H9 (cell line): ENCODE data around the gene CA5A. TPM values are rescaled to one million over a fixed set of nuclear protein-coding genes. Genes with fewer than 3 reads are reported as not detected.

Experiments
- DNase-seq: peaks from one replicate; pipeline ENCODE4 v3.0.0-alpha.2; 2017
- H2AFZ ChIP-seq: one replicate; pipeline ENCODE4 v1.6.1; 2013; ENCODE audit warnings: mild to moderate bottlenecking, low read length, control low read depth, moderate library complexity
- H2AK5ac ChIP-seq: 2 replicates; pipeline ENCODE4 v1.6.1; 2013; ENCODE audit warnings: low read length, control low read depth, mixed read lengths; ENCODE audit not compliant: insufficient read length
- H2BK120ac ChIP-seq: one replicate; pipeline ENCODE4 v1.6.1; 2013; ENCODE audit warnings: low read depth, mild to moderate bottlenecking, low read length, control low read depth, inconsistent platforms; ENCODE audit not compliant: poor library complexity, severe bottlenecking
- H2BK12ac ChIP-seq: 2 replicates; pipeline ENCODE4 v1.6.1; 2013; ENCODE audit warnings: low read length, control low read depth, mixed read lengths, low read depth; ENCODE audit not compliant: insufficient read length
- H2BK15ac ChIP-seq: 2 replicates; pipeline ENCODE4 v1.6.1; 2013; ENCODE audit warnings: low read depth, low read length, control low read depth
- H2BK20ac ChIP-seq: one replicate; pipeline ENCODE4 v1.6.1; 2013; ENCODE audit warnings: low read depth, mild to moderate bottlenecking, low read length, control low read depth, inconsistent platforms; ENCODE audit not compliant: poor library complexity, severe bottlenecking
- H2BK5ac ChIP-seq: 2 replicates; pipeline ENCODE4 v1.6.1; 2013; ENCODE audit warnings: low read length, control low read depth, mixed read lengths; ENCODE audit not compliant: insufficient read length
- H3K14ac ChIP-seq: 2 replicates; pipeline ENCODE4 v1.6.1; 2013; ENCODE audit warnings: low read length, control low read depth; ENCODE audit not compliant: insufficient read depth
- H3K18ac ChIP-seq: 2 replicates; pipeline ENCODE4 v1.6.1; 2013; ENCODE audit warnings: low read depth, mild to moderate bottlenecking, mixed read lengths, low read length, control low read depth; ENCODE audit not compliant: insufficient read length
- H3K23ac ChIP-seq: 2 replicates; pipeline ENCODE4 v1.6.1; 2013; ENCODE audit warnings: low read length, control low read depth, mixed read lengths, low read depth; ENCODE audit not compliant: insufficient read length
- H3K23me2 ChIP-seq: 2 replicates; pipeline ENCODE4 v1.6.1; 2013; ENCODE audit warnings: low read depth, mild to moderate bottlenecking, mixed read lengths, low read length, control low read depth; ENCODE audit not compliant: insufficient read length, poor library complexity, severe bottlenecking
- H3K27ac ChIP-seq: 2 replicates; pipeline ENCODE4 v1.5.1; 2013; ENCODE audit warnings: low read length, control low read depth, mixed read lengths, low read depth; ENCODE audit not compliant: insufficient read length
- H3K27me3 ChIP-seq: 2 replicates; pipeline ENCODE4 v1.6.1; 2013; ENCODE audit warnings: low read length, control low read depth, inconsistent platforms; ENCODE audit not compliant: insufficient read depth
- H3K4ac ChIP-seq: 2 replicates; pipeline ENCODE4 v1.6.1; 2013; ENCODE audit warnings: low read depth, mild to moderate bottlenecking, control low read depth, inconsistent platforms, low read length, moderate library complexity
- H3K4me1 ChIP-seq: 2 replicates; pipeline ENCODE4 v1.6.1; 2013; ENCODE audit warnings: low read length, control low read depth, inconsistent platforms; ENCODE audit not compliant: insufficient read depth
- H3K4me2 ChIP-seq: 2 replicates; pipeline ENCODE4 v1.6.1; 2013; ENCODE audit warnings: low read length, control low read depth, mixed read lengths; ENCODE audit not compliant: insufficient read length, insufficient read depth
- H3K56ac ChIP-seq: 2 replicates; pipeline ENCODE4 v1.6.1; 2013; ENCODE audit warnings: low read depth, mild to moderate bottlenecking, mixed read lengths, low read length, control low read depth; ENCODE audit not compliant: insufficient read length
- H3K79me1 ChIP-seq: 2 replicates; pipeline ENCODE4 v1.6.1; 2013; ENCODE audit warnings: low read depth, mild to moderate bottlenecking, moderate library complexity, low read length, control low read depth, inconsistent platforms; ENCODE audit not compliant: insufficient read depth, poor library complexity, severe bottlenecking
- H3K79me2 ChIP-seq: 2 replicates; pipeline ENCODE4 v1.6.1; 2013; ENCODE audit warnings: low read length, control low read depth, inconsistent platforms; ENCODE audit not compliant: insufficient read depth
- H3K9ac ChIP-seq: 2 replicates; pipeline ENCODE4 v1.6.1; 2013; ENCODE audit warnings: low read length, control low read depth, mixed read lengths; ENCODE audit not compliant: insufficient read length; ENCODE audit errors: extremely low read depth
- H3K9me3 ChIP-seq: one replicate; pipeline ENCODE4 v1.6.1; 2013; ENCODE audit warnings: low read depth, low read length, inconsistent platforms; ENCODE audit not compliant: control insufficient read depth
- H3T11ph ChIP-seq: one replicate; pipeline ENCODE4 v1.6.1; 2013; ENCODE audit warnings: mild to moderate bottlenecking, low read length, control low read depth, inconsistent platforms
- H4K20me1 ChIP-seq: one replicate; pipeline ENCODE4 v1.6.1; 2013; ENCODE audit not compliant: control insufficient read depth, insufficient read length, insufficient read depth
- H4K5ac ChIP-seq: 2 replicates; pipeline ENCODE4 v1.6.1; 2013; ENCODE audit warnings: low read depth, mild to moderate bottlenecking, mixed read lengths, low read length, control low read depth; ENCODE audit not compliant: insufficient read length
- H4K8ac ChIP-seq: replicated peaks from 2 replicates; pipeline ENCODE4 v1.6.1; 2013; ENCODE audit warnings: low read length, control low read depth, mixed read lengths, low read depth; ENCODE audit not compliant: insufficient read length
- H4K91ac ChIP-seq: 2 replicates; pipeline ENCODE4 v1.6.1; 2013; ENCODE audit warnings: low read depth, mild to moderate bottlenecking, moderate library complexity, mixed read lengths, low read length, control low read depth; ENCODE audit not compliant: insufficient read length
- H3K27ac Mint-ChIP-seq, 3 experiments: 2 replicates in 2 of 3; 3 replicates in 1 of 3; pipeline ENCODE4 v1.8.0; 2020 to 2021; ENCODE audit warnings: mixed read lengths in 3 of 3, mild to moderate bottlenecking in 1 of 3, moderate library complexity in 1 of 3
- H3K27me3 Mint-ChIP-seq: 2 replicates; pipeline ENCODE4 v1.8.0; 2021; ENCODE audit warnings: low read depth, mild to moderate bottlenecking, moderate library complexity, mixed read lengths
- H3K36me3 Mint-ChIP-seq, 3 experiments: 2 replicates in 2 of 3; 3 replicates in 1 of 3; pipeline ENCODE4 v1.8.0; 2020 to 2021; ENCODE audit warnings: low read depth in 3 of 3, mixed read lengths in 3 of 3; ENCODE audit not compliant: insufficient read depth in 1 of 3
- H3K4me1 Mint-ChIP-seq, 2 experiments: 2 replicates each; pipeline ENCODE4 v1.8.0; 2020; ENCODE audit warnings: mixed read lengths in 2 of 2
- H3K4me3 Mint-ChIP-seq, 2 experiments: 2 replicates in 1 of 2; 3 replicates in 1 of 2; pipeline ENCODE4 v1.8.0; 2020 to 2021; ENCODE audit warnings: mild to moderate bottlenecking in 2 of 2, mixed read lengths in 2 of 2, moderate library complexity in 1 of 2
- H3K9me3 Mint-ChIP-seq, 2 experiments: 2 replicates in 1 of 2; 3 replicates in 1 of 2; pipeline ENCODE4 v1.8.0; 2020; ENCODE audit warnings: mild to moderate bottlenecking in 2 of 2, mixed read lengths in 2 of 2, moderate library complexity in 1 of 2
- WGBS: extraction: QIAGEN DNeasy Blood & Tissue Kit; methylation state at CpG from one replicate; pipeline ENCODE4 v1.1.7; 2013; ENCODE audit warnings: missing lambda C conversion rate, low lambda C conversion rate, mixed read lengths; ENCODE audit not compliant: insufficient read length; ENCODE audit errors: extremely low coverage; 5-methylcytosine and 5-hydroxymethylcytosine counted together
- total RNA-seq: library from RNA; stranded (reverse); gene quantifications from 2 replicates; pipeline ENCODE4 v1.2.1, GENCODE V29; 2021
- TF ChIP-seq, protein P1 (sequence below): fragments of 200-600 bp; sonication (generic); conservative IDR thresholded peaks from 3 replicates; pipeline ENCODE4 v1.8.0; 2021; ENCODE audit warnings: antibody characterized with exemption, mild to moderate bottlenecking

Gene CA5A
- total RNA-seq, 1 experiment from 2014 or later, result not detected

DNA sequence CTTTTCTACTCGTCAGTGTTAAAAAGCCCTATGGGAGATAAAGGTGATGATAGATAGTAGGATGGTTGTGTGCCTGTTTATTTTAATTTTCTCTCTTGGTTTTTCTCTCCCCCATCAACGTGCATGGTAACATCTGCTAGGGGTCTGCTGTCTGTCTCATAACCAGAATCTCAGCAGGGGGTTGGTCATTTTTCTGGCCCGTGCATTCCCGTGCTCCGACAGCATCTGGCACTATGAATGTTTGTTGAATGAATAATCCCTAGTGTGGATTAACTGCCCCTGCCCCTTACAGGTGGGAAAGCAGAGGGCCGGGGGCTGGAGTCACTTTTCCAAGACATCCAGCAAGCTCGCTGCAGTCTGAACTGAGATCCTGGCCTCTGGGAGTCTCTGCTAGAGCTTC is 6.3 kb downstream of the CA5A start:
- no peak overlapping the region for H4K91ac ChIP-seq
- no peak overlapping the region for H2BK15ac ChIP-seq
- H4K5ac ChIP-seq, result no peak overlapping the region
- H3T11ph ChIP-seq, result no peak overlapping the region
- no peak for DNase-seq
- Mint-ChIP-seq H3K9me3 (peaks cover 2 to 3% of the 10 kb centered on the region in 2 experiments; a peak in 3 of 5 replicates), H3K27me3 (peaks cover 15% of the 10 kb centered on the region), H3K27ac (no peak overlapping the region), H3K36me3 (no peaks in the 10 kb centered on the region), H3K4me1 (peaks cover 12 to 23% of the 10 kb centered on the region in 2 experiments), H3K4me3 (no peak overlapping the region)
- H3K27ac ChIP-seq, result no peak overlapping the region
- no peak overlapping the region for H4K8ac ChIP-seq
- H2BK20ac ChIP-seq, result no peak overlapping the region
- no peak overlapping the region for H3K4ac ChIP-seq
- TF ChIP-seq, protein P1, sequence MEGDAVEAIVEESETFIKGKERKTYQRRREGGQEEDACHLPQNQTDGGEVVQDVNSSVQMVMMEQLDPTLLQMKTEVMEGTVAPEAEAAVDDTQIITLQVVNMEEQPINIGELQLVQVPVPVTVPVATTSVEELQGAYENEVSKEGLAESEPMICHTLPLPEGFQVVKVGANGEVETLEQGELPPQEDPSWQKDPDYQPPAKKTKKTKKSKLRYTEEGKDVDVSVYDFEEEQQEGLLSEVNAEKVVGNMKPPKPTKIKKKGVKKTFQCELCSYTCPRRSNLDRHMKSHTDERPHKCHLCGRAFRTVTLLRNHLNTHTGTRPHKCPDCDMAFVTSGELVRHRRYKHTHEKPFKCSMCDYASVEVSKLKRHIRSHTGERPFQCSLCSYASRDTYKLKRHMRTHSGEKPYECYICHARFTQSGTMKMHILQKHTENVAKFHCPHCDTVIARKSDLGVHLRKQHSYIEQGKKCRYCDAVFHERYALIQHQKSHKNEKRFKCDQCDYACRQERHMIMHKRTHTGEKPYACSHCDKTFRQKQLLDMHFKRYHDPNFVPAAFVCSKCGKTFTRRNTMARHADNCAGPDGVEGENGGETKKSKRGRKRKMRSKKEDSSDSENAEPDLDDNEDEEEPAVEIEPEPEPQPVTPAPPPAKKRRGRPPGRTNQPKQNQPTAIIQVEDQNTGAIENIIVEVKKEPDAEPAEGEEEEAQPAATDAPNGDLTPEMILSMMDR, result no peak
- H3K9ac ChIP-seq, result no peak overlapping the region
- H3K14ac ChIP-seq, result no peak overlapping the region
- WGBS, result no CpG with 5 or more reads among the region's 7 CpGs
- no peaks in the 10 kb centered on the region for H3K79me2 ChIP-seq
- no peaks in the 10 kb centered on the region for H3K9me3 ChIP-seq
- H2AFZ ChIP-seq, result no peak overlapping the region
- H3K79me1 ChIP-seq, result no peaks in the 10 kb centered on the region
- no peaks in the 10 kb centered on the region for H4K20me1 ChIP-seq
- no peak overlapping the region for H2BK5ac ChIP-seq
- H3K18ac ChIP-seq, result no peak overlapping the region
- no peaks in the 10 kb centered on the region for H3K23me2 ChIP-seq
- no peak overlapping the region for H2BK12ac ChIP-seq
- no peak overlapping the region for H2BK120ac ChIP-seq
- no peak overlapping the region for H3K23ac ChIP-seq
- no peak overlapping the region for H2AK5ac ChIP-seq
- H3K4me2 ChIP-seq, result no peak overlapping the region
- no peaks in the 10 kb centered on the region for H3K4me1 ChIP-seq
- H3K27me3 ChIP-seq, result no peaks in the 10 kb centered on the region
- H3K56ac ChIP-seq, result no peak overlapping the region
